GM12891 (cell line): ENCODE data around the gene THAP7.
"Not testable (repeated sequence)": the region's sequence is repeated elsewhere in the genome, so short reads cannot be mapped to it uniquely, and the experiment has no call there.

Experiments used
- DNase-seq: peaks from one replicate; pipeline ENCODE4 v3.0.0; 2011; ENCODE audit warnings: low spot score; ENCODE audit not compliant: insufficient read length
- FAIRE-seq: peaks from 2 replicates; lab custom pipeline; 2011; peaks lifted over from hg19 to GRCh38; lab: Jason Lieb, UNC
- PAX5 ChIP-seq: IDR thresholded peaks from 2 replicates; pipeline ENCODE4 v1.6.1; 2011; ENCODE audit warnings: low read length, moderate library complexity, mild to moderate bottlenecking; ENCODE audit not compliant: insufficient read depth, severe bottlenecking
- POLR2A ChIP-seq: IDR thresholded peaks from 2 replicates; pipeline ENCODE4 v1.6.1; 2011; ENCODE audit warnings: low read depth, low read length, control low read depth
- POLR2AphosphoS5 ChIP-seq: IDR thresholded peaks from 2 replicates; pipeline ENCODE4 v1.6.1; 2011; ENCODE audit warnings: low read depth, low read length, control low read depth
- POU2F2 ChIP-seq: IDR thresholded peaks from 2 replicates; pipeline ENCODE4 v1.6.1; 2011; ENCODE audit warnings: low read depth, mild to moderate bottlenecking, control low read depth, low read length, moderate library complexity
- SPI1 ChIP-seq: IDR thresholded peaks from 2 replicates; pipeline ENCODE4 v1.6.1; 2011; ENCODE audit warnings: low read depth, low read length, control low read depth
- TAF1 ChIP-seq: IDR thresholded peaks from 2 replicates; pipeline ENCODE4 v1.6.1; 2011; ENCODE audit warnings: low read depth, low read length, control low read depth

THAP7 gene

DNA sequence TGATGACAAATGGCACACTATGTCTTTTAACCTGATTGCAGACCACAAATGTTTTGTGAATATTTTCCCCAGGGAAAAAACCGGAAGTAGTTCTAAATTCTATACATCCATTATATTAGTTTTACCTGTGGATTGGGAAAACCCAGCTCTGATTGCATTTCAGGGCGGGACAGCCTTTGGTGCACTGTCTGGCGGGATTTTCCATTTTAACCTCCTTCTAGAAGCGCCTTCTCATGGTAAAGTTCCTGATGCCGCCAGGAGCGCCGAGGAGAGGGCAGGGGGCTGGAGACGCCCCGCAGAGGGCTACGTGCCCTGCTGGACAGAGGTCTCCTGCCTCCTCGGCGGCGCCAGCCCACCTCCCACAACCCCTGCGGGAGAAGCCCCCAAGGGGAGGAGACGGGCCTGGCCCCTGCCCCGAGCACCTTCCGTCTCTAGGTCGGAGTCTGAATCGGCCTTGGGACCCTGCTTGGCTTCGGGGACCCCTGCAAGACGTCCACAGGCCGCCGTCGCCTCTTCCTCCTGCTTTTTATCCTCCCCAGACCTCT is 11.8 kb upstream of the THAP7 start:
- no peak for TF ChIP-seq POLR2AphosphoS5
- TF ChIP-seq PAX5 = no peak
- TF ChIP-seq POU2F2 = no peak
- no peak for TF ChIP-seq POLR2A
- no peak for TF ChIP-seq SPI1
- TF ChIP-seq TAF1 = no peak
- FAIRE-seq (no peak), DNase-seq (no peak)

DNA sequence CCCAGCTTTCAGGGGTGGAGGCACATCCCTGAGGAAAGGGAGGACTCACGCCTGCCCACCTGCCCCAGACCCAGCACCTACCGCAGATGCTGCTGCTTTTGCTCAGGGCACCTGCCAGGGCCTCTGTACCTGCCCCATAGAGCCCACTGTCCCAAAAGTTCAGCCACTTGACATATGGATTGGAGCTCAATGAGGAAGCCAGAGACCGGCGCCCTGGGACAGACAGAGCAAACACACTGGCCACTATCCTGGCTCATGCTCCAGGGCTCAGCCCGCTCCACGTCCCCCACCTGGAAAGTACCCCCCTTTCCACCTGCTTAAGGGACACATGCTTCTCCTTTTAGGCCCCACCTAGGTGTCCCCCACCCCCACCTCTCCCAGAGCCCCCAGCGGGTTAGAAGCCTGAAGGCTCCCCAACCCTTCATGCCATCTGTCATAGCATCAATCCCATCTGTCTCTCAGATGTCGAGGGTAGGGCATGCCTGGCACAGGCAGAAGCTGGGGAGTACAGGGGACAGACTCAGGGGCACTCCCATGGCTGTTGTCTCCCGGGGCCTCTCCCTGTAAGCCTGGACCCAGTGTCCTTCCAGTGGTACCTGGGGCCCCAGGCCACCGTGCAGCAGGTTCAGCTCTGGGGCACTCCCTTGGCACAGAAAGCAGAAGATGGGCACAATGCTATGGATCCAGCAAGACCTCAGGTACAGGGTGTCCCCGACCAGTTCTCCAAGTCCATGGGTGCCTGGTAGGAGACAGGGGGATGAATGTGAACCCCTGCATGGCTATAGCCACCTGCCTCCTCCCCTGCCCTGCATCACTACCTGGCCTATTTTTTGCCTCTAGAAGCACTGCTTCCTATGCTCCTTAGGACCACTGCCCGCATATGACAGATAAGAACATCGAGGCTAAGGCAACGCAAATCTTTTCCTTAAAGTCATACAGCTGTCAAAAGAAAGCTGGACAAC is 10.8 kb upstream of the THAP7 start:
- no peak for TF ChIP-seq POLR2A
- TF ChIP-seq PAX5 = no peak
- TF ChIP-seq TAF1 = no peak
- no peak for TF ChIP-seq POLR2AphosphoS5
- no peak for TF ChIP-seq POU2F2
- TF ChIP-seq SPI1 = no peak
- FAIRE-seq (no peak), DNase-seq (no peak)

DNA sequence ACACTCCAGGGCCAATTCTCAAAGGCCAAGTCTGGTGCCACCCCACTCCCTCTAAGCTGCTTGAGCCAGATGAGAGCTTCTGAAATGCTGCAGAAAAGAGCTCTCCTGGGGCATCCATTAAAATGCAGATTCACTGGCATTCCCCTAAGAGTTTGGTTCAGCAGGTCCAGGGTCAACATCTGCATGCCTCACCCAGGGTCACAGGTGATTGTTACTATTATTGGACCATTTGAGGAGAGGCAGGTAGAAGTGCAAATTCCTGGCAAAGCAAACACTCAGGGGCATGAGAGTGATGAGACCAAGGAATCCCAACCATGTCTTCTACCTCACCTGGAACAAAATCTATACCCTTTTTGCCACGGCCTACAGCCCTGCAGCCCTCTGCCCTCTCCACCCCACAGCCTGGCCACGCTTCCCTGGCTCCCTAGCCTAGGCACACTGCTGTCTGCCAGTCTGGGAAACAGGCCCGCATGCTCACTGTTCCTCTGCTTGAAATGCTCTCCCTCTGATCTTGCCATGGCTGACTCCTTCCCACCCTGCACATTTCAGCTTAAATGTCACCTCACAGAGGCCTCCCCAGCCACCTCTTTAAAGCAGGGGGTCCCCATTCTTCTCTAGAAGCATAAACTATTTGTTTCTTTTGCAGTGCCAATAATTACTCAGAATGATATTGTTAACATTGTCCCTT is 8.7 kb upstream of the THAP7 start:
- TF ChIP-seq POLR2AphosphoS5 (no peak), SPI1 (no peak), POLR2A (no peak), TAF1 (no peak), PAX5 (no peak), POU2F2 (no peak)

DNA sequence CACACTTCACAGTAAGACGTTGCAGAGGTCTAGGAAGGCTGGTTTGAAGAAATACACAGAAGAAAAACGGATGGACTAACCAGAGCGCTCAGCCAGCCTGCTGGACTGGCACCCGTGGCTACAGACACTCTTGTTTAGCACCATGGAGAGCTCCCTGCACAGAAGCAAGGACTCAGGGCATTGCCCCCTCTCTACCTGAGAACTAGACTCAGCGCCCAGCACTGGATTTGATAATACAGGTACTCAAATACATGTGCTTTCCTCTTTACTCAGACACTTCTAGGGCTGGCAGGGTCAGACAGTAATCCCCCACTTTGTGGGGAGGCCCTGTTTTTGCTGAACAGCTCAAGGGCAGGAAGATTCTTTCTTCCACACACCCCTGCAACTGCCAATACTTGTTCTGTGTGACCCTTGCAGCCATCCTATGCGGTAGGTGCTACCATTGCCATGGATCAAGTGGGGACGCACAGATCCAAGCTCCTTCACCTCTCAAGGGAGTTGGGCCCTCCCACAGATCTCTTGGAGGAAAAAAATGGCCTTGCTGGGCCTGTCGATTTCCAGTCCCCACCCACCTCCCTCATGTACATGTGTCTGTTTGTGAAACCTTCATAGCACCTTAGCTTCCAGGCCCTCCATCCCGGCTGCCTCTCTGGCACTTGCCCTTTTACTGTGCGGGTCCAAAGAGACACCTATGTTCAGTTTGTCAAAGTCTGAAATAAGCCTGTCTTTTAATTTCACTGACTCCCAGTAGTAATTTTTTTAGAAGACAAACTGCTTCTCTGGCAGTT is 7.9 kb upstream of the THAP7 start:
- TF ChIP-seq TAF1 (no peak), POLR2A (no peak), POU2F2 (no peak), POLR2AphosphoS5 (no peak)
- DNase-seq (no peak), FAIRE-seq (no peak)

More for the DNA sequence above, 8.7 kb upstream of the THAP7 start:
- no peak for FAIRE-seq
- DNase-seq = no peak

DNA sequence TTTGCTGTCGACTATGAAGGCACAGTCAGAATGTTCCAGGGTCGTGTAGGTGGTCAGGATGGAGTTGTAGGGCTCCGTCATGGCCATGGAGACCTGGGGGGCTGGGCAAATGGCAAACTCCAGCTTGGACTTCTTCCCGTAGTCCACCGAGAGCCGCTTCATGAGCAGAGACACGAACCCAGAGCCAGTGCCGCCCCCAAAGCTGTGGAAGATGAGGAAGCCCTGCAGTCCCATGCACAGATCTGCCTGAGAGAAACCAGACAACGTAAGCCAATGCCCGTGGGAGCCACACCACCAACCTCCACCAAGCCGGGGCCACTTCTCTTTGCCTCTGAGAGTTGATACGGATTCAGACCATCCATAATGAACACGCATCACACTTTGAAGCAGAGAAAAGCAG is 7.3 kb upstream of the THAP7 start:
- not testable (repeated sequence) for FAIRE-seq

DNA sequence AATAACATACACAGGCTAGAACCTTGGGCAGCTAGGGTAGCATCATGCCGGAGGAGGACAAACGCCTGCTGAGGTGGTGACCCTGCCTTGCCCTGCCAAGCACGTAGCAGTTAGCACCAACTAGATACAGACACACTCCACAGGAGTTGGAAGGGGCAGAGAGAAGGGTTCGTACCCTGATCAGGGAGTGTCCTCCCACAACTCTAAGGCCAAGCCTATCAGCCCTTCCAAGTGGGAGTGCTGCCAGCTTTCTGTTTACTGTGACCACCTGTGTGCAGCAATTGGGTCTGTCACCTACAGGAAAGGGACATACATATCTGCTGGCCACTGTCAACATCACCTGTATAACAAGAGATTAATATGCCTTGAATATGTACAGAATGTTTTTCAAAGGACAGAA is 1.9 kb upstream of the THAP7 start:
- DNase-seq (no peak), FAIRE-seq (peak; percentile 13)
- TF ChIP-seq POLR2A = no peak
- TF ChIP-seq PAX5 = no peak
- TF ChIP-seq POLR2AphosphoS5 = no peak
- TF ChIP-seq SPI1 = no peak
- no peak for TF ChIP-seq TAF1
- no peak for TF ChIP-seq POU2F2

More for the DNA sequence above, 7.3 kb upstream of the THAP7 start:
- not testable (repeated sequence) for DNase-seq

DNA sequence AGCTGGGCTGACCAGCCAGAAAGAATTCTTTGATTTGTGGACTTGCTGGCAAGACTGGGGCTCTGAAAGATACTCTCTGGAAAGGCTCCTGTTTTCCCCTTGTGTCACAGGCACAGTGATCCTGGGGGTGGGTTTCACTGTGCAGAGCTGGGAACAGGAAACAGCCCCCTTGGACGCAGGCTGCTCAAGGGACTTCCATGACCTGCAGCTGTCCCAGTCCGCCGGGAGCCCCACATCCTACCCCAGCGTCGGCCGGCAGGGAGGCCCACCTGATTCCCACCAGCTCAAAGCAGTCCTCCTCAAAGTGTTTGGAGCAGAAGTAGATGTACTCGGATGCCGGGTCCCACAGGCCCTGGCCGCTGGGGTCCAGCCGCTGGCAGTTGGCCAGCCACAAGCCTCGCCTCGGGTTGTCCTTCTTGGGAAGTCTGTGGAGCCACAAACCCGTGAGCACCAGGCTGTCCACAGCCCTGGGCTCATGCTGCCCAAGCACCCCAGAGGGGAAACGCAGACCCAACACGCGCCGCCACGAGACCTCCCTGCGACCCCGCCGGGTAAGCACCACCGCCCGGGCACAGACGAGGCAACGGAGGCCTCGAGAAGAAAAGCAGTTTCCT is 824 bp downstream of the THAP7 start:
- TF ChIP-seq TAF1 (0 out of 2 replicates have a peak, but pooled peaks have one; percentile 8), POU2F2 (no peak)
- DNase-seq (no peak), FAIRE-seq (no peak)

DNA sequence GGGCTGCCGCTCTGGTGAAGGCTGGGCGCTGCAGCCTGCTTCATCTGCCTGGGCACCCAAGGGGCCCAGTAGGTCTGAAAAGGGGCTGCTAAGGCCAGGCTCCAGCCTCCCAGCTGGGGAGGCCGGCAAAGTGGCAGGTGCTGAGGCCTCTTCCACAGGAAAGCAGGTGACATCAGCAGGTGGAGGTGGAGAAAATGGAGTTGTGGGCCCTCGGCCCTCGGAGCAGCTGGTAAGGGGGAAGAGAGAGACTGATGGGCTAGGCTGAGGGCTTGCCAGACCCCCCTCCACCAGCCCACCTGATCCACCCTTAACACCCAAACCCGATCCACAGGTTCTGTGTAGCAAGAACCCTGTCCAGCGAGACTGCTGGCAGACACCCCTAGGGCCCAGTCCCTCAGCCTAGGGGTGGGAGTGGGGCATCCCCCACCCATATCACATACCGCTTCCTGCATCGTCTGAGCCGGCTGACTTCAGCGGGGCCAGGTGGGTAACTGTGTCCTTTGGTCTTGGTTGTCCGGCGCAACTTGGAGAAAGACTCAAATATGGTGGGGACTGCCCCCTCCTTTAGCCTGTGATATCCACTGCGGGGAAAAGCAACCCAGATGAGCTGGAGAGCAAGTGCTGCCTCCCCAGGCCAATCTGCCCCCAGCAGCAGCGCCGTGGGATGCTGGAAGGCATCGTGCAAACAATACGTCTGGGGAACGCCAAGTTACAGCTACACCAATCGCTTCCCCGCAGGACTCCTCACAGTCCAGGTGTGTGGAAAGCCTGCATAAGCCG is 1.5 kb downstream of the THAP7 start:
- FAIRE-seq (peak; percentile 9), DNase-seq (no peak)
- TF ChIP-seq POLR2A (no peak), PAX5 (no peak), SPI1 (no peak), POLR2AphosphoS5 (no peak), POU2F2 (no peak), TAF1 (no peak)
